Measurements from ENCODE around the gene AXIN2.

DNA sequence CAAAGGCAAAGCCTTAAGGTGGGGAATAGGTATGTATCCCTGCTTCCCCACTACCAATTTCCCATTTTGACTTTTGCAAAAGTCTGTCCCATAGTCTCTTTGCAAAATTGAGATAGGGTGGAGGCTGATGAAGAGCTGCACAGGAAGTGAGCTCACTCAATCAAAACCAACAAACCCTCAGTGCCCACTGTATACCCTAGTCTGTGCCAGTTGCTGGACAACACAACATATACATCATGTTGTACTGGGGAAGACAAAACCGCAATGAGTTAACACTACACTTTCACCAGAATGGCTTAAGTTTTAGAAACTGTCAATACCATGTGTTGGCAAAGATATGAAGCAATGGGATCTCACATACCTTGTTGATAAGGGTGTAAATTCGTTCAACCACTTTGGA, 40.4 kb upstream of the AXIN2 start:
- TF ChIP-seq, protein P1, sequence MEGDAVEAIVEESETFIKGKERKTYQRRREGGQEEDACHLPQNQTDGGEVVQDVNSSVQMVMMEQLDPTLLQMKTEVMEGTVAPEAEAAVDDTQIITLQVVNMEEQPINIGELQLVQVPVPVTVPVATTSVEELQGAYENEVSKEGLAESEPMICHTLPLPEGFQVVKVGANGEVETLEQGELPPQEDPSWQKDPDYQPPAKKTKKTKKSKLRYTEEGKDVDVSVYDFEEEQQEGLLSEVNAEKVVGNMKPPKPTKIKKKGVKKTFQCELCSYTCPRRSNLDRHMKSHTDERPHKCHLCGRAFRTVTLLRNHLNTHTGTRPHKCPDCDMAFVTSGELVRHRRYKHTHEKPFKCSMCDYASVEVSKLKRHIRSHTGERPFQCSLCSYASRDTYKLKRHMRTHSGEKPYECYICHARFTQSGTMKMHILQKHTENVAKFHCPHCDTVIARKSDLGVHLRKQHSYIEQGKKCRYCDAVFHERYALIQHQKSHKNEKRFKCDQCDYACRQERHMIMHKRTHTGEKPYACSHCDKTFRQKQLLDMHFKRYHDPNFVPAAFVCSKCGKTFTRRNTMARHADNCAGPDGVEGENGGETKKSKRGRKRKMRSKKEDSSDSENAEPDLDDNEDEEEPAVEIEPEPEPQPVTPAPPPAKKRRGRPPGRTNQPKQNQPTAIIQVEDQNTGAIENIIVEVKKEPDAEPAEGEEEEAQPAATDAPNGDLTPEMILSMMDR (IDR thresholded peaks at IDR 0.05): no peak
- TF ChIP-seq POLR2A (IDR thresholded peaks at IDR 0.05): no peak

All from thyroid gland (tissue), 4 donors.